RWPE1 (cell line): ENCODE data around the gene TRIM68.

Experiments used
- CTCF ChIA-PET: fragments of 350-600 bp; sonication (Branson Sonifier 250); formaldehyde crosslinking; extraction: SDS; loops from one replicate; lab custom pipeline; 2021; lab: Yijun Ruan, JAX
- POLR2A ChIA-PET: fragments of 400-600 bp; formaldehyde crosslinking; extraction: SDS; loops from one replicate; lab custom pipeline; 2020; ENCODE audit warnings: antibody characterized with exemption; ENCODE audit not compliant: low non-redundant PET; lab: Yijun Ruan, JAX
- DNase-seq: peaks from one replicate; pipeline ENCODE4 v3.0.0; 2012; ENCODE audit warnings: low spot score
- H3K27ac ChIP-seq: fragments of 450-650 bp; 2 replicates; pipeline ENCODE4 v1.5.1; 2017
- CTCF ChIP-seq: fragments of 450-650 bp; conservative IDR thresholded peaks from 2 replicates; pipeline ENCODE4 v1.5.1; 2017; ENCODE audit warnings: low read depth, mild to moderate bottlenecking

TRIM68 gene

DNA sequence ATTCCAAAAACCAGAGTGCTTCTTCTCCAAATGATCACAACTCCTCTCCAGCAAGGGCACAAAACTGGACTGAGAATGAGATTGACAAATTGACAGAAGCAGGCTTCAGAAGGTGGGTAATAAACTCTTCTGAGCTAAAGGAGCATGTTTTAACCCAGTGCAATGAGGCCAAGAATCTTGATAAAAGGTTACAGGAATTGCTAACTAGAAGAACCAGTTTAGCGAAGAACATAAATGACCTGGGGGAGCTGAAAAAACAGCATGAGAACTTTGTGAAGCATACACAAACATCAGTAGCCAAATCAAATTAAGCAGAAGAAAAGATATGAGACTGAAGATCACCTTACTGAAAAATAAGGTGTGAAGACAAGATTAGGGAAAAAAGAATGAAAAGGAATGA is 47.6 kb downstream of the TRIM68 start:
- ChIA-PET CTCF (interaction anchor here (0.7 to 1.0 kb wide), 2 partner anchors 21 to 382 kb away, joined by 3 read pairs; no protein-coding TSS in a partner anchor), POLR2A (no interaction called here)
- no peak for TF ChIP-seq CTCF
- no peak for DNase-seq
- H3K27ac ChIP-seq, result no peak overlapping the region

DNA sequence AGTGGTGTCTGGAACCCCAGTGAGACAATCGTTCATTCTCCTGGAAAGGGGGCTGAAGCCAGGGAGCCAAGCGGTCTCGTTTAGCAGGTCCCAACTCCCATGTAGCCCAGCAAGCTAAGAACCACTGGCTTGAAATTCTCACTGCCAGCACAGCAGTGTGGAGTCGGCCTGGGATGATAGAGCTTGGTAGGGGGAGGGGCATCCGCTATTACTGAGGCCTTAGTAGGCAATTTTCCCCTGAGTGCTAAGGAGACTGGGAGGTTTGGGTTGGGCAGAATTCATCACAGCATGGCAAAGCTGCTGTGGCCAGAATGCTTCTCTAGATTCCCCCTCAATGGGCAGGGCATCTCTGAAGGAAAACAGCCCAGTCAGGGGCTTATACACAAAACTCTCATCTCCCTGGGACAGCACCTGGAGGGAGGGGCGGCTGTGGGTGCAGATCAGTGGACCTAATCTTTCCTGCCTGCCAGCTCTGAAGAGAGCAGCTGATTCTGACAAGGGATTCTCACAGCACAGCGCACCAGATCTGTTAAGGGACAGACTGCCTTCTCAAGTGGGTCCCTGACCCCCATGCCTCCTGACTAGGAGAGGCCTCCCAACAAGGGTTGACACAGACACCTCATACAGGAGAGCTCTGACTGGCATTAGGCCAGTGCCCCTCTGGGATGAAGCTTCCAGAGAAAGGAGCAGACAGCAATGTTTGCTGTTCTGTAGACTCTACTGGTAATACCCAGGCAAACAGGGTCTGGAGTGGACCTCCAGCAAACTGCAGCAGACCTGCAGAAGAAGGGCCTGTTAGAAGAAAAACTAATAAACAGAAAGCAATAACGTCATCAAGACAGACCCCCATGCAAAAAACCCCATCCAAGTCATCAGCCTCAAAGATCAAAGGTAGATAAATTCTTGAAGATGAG is 48.2 kb downstream of the TRIM68 start:
- ChIA-PET CTCF (interaction anchor here (0.7 to 1.0 kb wide), 3 partner anchors 21 to 382 kb away, joined by 3 read pairs; no protein-coding TSS in a partner anchor), POLR2A (no interaction called here)
- no peak overlapping the region for H3K27ac ChIP-seq
- no peak for DNase-seq
- no peak for TF ChIP-seq CTCF

- no peak for DNase-seq
- no peak overlapping the region for H3K27ac ChIP-seq
- ChIA-PET POLR2A (no interaction called here), CTCF (interaction anchor here (0.6 kb wide), 1 partner anchor 787 kb away, joined by 3 read pairs; no protein-coding TSS in a partner anchor)
- no peak for TF ChIP-seq CTCF
Observed at GRCh38 chr11:4551346-4551979, 56.6 kb downstream of the TRIM68 start.
